ENCODE data around the gene STX8.
"Not testable (repeated sequence)": the region's sequence is repeated elsewhere in the genome, so short reads cannot be mapped to it uniquely, and the experiment has no call there.

STX8 gene, protein sequence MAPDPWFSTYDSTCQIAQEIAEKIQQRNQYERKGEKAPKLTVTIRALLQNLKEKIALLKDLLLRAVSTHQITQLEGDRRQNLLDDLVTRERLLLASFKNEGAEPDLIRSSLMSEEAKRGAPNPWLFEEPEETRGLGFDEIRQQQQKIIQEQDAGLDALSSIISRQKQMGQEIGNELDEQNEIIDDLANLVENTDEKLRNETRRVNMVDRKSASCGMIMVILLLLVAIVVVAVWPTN

DNA sequence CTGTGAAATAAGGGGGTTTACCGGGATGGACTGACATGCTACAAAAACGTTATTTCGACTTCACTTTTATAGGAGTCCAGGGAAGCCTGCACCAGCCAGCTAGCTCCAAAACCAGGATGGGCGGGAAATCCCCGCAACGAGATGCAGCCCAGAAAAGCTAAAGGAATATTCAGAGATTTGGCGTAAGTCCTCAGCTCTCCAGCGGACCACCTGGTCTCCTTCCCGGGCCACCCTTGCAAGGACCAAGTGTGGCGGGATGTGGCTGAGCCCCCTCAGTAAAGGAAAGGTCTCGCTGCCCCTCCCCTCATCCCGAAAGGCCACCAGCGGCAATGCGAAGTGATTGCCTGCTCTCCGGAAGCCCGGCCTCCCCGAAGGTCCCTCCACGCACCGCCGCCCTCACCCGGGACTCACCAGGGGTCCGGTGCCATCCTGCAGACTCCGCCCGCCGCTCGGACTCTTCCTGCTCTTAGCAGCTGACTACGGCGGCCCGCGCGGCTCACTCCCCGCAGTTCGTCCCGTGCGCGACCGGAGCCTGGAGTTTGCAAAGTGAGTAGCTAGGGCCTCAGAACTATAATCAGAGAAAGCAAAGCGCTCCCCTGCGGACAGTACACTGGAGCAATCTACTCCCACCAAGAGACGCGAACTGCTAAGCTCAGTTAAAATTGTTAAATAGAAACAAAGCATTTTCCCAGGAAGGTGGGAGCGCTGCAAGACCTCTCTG lies at the start of gene STX8:
Gene STX8, minus strand, starts transcription at position 440 of the 721 bp plus-strand sequence. Its CDS starts 12 bp downstream, at position 428.
- DNase-seq, result peak; percentile 90

- DNase-seq, result no peak
Observed at GRCh38 chr17:9622961-9623360, 47.3 kb upstream of the STX8 start.

- DNase-seq, result no peak
Observed at GRCh38 chr17:9615486-9615885, 39.9 kb upstream of the STX8 start.

DNA sequence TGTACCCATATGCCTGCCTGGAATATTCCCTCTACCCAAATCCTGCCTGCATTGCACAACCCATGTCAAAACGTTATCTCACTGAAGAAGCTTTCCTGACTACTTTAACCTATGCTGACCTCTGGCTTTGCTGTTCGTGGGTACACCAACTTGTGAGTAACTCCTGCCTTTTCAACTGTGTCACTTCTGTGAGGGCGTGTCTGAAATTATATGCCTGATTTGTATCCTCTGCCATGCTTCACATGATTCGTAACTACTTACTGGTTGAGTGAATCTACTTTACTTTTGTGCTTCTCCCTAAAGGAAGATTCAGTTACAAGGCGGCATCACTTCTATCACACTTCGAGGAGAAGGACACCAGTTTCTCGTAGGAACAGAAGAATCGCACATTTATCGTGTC lies 36.4 kb upstream of the STX8 start:
- no peak for DNase-seq

DNA sequence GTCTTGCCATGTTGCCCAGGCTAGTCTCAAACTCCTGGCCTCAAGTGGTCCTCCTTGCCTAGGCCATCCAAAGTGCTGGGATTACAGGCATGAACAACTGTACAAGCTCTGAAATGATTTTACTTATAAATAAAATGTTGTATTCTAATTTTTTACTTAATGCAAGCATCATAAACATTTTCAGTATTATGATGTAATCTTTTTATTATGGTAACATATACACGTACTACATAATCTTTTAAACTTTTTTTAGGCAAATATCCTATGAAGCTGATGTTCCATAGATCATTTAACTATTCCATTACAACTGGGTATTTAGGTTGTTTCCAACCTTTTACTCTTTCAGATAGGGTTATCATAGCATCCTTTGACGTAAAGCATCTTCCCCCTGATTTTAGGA lies 35.9 kb upstream of the STX8 start:
- DNase-seq, result no peak

DNA sequence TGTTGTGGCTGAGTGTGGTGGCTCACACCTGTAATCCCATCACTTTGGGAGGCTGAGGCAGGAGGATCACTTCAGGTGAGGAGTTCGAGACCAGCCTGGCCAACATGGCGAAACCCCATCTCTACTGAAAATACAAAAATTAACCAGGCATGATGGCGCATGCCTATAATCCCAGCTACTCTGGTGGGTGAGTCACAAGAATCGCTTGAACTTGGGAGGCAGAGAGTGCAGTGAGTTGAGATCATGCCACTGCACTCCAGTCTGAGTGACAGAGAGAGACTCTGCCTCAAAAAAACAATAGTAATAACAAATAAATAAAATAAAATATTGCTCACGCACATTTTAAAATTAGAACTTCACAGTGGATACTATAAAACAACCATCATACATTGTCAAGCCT lies 31.4 kb upstream of the STX8 start:
- DNase-seq, result not testable (repeated sequence)

GRCh38 chr17:9606453-9606852 lies 30.8 kb upstream of the STX8 start:
- no peak for DNase-seq

- not testable (repeated sequence) for DNase-seq
Observed at GRCh38 chr17:9604583-9604982, 29.0 kb upstream of the STX8 start.

DNA sequence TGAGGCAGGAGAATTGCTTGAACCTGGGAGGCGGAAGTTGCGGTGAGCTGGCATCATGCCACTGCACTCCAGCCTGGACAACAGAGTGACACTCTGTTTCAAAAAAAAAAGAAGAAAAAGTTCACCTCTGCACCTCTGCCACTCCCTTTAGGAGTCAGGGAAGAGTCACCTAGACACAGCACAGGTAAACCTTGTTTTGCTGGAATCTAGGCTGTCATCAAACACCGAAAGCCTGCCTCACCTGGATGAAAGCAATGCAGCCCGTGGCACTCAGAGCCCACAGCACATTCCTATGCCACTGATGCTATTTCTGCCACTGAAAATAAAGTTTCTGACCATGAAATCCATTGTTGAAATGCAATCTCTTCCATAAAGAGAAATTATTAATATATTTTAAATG lies 23.0 kb upstream of the STX8 start:
- DNase-seq, result no peak

DNA sequence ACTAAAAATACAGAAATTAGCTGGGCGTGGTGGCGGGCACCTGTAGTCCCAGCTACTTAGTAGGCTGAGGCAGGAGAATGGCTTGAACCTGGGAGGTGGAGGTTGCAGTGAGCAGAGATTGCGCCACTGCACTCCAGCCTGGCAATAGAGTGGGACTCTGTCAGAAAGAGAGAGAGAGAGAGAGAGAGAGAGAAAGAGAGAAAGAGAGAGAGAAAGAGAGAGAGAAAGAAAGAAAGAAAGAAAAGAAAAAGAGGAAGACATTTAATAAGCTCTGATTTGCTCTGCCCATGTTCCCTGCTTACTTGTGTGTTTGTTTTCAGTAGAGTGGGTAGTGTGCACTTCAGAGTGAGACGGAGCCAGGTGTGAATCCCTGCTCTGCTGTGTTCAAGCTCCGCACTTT lies 22.0 kb upstream of the STX8 start:
- not testable (repeated sequence) for DNase-seq

DNA sequence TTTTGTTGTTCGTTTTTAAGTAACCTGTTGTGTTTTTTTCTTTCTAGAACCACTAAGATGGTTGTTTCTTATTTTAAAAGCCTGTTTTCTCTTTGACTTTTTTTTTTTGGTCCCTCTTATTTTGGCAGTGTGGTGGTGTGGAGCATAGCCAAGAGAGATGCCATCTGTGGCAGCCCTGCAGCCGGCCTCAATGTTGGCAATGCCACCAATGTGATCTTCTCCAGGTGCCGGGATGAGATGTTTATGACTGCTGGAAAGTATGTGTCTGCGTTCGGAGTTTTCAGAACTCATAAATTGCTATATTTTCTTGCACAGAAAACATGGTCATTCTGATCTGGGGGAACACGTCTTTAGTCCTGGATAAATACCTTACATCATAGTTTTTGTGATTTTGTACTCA lies 18.4 kb upstream of the STX8 start:
- no peak for DNase-seq

GRCh38 chr17:9587969-9588656 lies 12.5 kb upstream of the STX8 start:
- no peak for DNase-seq

DNA sequence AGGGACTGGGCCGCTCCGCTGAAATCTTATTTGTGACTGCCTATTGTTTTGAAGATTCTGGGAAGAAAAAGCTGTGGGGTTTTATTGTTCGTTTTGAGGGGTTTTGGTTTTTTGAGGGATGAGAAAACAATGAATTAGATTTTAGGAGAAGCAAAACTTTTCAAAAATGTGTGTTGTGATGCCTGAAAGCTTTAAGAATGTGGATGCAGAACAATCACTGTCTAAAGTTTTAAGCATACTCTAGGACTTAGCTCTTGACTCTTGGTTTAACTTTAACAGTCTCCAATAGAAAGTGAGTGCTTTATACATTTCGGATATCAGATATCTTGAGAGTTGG lies 1.7 kb upstream of the STX8 start:
- DNase-seq, result no peak

DNA sequence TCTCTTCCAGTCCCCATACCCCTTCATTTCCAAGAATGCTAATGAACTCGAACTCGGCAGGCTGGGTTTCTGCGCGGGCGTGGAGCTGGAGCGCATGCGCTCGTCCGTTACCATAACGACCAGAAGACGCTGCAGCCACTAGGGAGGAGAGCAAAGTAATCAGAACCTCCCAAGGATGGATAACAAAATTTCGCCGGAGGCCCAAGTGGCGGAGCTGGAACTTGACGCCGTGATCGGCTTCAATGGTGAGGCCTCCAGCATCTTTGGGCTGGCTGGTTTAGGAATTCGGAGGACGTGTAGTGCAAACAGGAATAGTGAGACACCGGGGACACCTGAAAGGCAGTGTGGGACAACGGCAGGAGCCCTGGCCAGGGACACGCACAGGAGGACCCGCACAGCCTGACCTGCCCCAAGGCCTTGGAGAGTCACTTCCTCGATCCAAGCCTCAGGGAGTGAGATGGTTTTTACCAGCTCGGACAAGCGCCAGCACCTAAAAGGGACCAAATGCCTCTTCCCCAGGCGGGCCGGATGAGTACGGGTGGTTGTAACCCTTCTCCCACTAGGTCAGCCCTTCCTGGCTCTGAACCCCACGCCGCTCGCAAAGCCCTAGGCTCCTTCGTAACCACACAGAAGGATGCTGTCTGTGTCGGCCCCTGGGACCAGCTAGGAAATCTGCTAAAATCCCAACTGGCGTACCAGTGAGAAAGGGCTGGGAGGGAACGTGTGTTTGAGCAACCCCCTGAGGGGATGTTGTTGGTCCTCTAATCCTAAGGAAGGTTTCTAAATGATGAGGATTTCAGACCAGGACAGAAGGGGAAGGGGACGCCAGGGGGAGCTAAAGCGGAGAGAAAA lies 1.1 kb upstream of the STX8 start, which contains the start of gene CFAP52:
Gene CFAP52, plus strand, starts transcription at position 122 of the 852 bp plus-strand sequence. Its CDS starts 54 bp downstream, at position 176.
- peak; percentile 79 for DNase-seq

DNA sequence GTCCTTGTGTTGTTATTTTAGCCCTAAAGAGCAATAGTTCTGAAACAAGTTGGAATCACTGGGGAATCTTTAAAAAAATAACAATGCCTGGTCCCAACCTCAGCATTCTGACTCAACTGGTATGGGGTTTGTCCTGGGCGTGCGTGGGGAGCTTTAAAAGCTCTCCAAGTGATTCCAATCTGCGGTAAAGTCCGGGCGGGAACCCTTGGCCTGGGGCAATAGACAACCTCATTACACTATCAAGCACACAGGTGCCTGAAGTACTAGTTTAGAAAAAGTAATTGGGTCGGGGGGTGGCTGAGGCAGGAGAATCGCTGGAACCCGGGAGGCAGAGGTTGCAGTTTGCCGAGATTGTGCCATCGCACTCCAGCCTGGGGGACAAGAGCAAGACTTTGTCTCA lies 4.4 kb downstream of the STX8 start:
- DNase-seq, result no peak

GRCh38 chr17:9568957-9569588 lies 6.5 kb downstream of the STX8 start:
- no peak for DNase-seq

DNA sequence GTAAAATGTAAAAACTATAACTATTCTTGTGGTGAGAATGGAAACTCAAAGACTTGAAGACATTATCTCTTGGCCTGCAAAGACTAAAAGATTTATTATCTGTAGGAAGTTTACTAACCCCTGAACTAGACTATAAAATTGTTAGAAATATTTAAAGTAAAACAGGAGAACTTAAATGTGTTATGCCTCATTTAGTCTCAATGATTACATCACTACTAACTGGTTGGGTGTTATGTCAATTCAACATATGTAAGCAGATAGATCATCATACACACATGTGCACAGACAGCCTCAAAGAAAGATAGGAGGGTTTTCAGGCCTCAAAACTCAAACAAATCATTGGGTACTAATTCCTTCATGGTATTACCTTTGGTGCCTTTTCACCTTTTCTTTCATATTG lies 7.6 kb downstream of the STX8 start:
- no peak for DNase-seq

- DNase-seq, result not testable (repeated sequence)
Observed at GRCh38 chr17:9566739-9567138, 8.9 kb downstream of the STX8 start.

DNA sequence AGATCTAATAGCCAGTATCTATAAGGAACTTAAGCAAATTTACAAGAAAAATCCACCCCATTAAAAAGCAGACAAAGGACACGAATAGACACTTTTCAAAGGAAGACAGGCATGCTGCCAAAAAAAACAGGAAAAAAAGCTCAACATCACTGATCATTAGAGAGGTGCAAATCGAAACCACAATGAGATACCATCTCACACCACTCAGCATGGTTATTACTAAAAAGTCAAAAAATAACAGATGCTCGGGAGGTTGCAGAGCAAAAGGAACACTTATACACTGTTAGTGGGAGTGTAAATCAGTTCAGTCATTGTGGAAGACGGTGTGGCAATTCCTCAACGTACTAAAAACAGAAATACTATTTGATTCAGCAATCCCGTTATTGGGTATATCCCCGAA lies 9.6 kb downstream of the STX8 start:
- no peak for DNase-seq

DNA sequence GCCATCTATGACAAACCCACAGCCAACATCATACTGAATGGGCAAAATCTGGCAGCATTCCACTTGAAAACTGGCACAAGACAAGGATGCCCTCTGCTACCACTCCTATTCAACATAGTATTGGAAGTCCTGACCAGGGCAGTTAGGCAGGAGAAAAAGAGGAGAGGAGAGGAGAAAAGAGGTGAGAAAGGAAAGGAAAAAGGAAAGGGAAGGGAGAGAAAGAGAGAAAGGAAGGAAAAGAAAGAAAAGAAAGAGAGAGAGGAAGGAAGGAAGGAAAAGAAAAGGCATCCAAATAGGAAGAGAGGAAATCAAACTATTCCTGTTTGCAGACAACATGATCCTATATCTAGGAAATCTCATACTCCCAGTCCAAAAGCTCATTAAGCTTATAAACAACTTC lies 11.5 kb downstream of the STX8 start:
- no peak for DNase-seq

GRCh38 chr17:9557857-9558256 lies 17.8 kb downstream of the STX8 start:
- no peak for DNase-seq

DNA sequence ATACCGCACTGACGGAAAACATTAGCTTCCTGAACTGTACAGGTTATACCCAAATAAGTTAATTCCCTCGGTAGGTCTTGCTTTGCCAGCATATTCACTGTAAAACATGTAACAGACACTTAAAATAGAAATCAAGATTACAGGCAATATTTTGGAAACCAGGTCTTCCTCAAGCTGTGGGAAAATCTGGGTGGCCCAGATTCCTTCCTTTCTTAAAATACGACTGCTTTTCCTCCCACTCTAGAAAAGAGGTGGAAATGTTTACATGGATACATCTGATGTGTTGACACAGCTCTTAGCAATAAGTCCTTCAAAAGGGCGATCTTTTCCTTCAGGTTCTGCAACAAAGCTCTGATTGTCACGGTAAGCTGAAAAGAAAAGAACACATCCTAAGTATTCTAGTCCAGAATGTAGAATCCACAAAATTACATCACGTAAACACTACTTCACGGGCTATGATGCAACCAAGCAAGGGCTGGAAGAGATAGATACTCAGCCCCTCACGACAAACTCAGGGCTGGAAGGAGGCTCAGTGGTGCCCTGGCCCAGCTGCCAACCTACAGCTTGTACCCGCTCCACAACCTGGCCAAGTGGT lies 18.4 kb downstream of the STX8 start:
- no peak for DNase-seq

Data from inflammatory macrophage treated with lipopolysaccharide for 4 hours (primary cell).